ENCODE measurements around the gene TBXAS1. TPM values are rescaled to one million over a fixed set of nuclear protein-coding genes. Genes with fewer than 3 reads are reported as not detected.

Gene TBXAS1
- total RNA-seq, 4 donors from 2014 or later = 9.0 to 22.2 (median 14.6) TPM

DNA sequence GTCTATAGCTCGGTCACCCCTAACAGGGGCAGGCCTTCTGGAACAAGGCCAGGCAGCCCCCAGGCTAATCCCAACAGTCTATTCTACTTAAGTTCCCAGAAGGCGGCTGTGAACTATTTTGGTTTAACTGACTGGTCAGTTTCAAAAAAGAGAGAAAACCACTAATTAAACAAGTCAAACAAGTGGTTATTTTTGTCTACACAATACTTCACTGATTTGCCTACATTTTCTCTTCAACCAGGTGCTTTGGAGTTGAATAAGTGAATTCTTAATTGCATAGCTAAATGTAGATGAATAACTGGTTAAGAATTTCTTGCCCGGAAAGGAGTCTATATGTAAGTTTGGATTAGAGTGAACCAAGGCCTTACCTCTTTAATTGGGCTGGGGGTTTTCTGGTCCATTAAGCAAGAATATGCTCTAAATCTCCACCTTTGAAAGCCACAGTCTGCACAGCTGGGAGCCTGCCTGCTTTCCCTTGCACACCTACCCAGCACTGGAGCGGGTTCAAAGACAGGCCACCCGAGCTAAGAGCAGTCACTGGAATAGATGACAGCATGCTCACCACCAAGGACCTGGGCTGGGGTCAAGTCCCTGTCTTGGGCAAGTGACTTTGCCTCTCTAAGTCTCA, 70.4 kb downstream of the TBXAS1 start:
- H3K9me3 ChIP-seq = no peaks in the 10 kb centered on the region
- intact Hi-C loops (cut with DNase I; ENCODE audit: low total_unique reads) = no loop called here
- H3K4me1 ChIP-seq = no peaks in the 10 kb centered on the region
- no peaks in the 10 kb centered on the region for H3K36me3 ChIP-seq
- H3K27ac ChIP-seq = peak overlapping the region in 1 of 4 donors; percentile 24
- DNase-seq = no peak
- in situ Hi-C loops (cut with MboI; ENCODE audit: low pct_ligation_motif_present in 1 of 4, low pct_unique_long_range_greater_than_20kb in 1 of 4, low sequenced_read_pairs in 3 of 4) = no loop called here
- no peaks in the 10 kb centered on the region for H3K27me3 ChIP-seq
- H3K4me3 ChIP-seq = no peak overlapping the region
- no peak for TF ChIP-seq EP300 (IDR thresholded peaks at IDR 0.05; ENCODE audit: low read depth)
- no peak for TF ChIP-seq POLR2A (IDR thresholded peaks at IDR 0.05)
- TF ChIP-seq POLR2AphosphoS5 (IDR thresholded peaks at IDR 0.05) = no peak
- TF ChIP-seq, protein P1, sequence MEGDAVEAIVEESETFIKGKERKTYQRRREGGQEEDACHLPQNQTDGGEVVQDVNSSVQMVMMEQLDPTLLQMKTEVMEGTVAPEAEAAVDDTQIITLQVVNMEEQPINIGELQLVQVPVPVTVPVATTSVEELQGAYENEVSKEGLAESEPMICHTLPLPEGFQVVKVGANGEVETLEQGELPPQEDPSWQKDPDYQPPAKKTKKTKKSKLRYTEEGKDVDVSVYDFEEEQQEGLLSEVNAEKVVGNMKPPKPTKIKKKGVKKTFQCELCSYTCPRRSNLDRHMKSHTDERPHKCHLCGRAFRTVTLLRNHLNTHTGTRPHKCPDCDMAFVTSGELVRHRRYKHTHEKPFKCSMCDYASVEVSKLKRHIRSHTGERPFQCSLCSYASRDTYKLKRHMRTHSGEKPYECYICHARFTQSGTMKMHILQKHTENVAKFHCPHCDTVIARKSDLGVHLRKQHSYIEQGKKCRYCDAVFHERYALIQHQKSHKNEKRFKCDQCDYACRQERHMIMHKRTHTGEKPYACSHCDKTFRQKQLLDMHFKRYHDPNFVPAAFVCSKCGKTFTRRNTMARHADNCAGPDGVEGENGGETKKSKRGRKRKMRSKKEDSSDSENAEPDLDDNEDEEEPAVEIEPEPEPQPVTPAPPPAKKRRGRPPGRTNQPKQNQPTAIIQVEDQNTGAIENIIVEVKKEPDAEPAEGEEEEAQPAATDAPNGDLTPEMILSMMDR (IDR thresholded peaks at IDR 0.05) = no peak
- WGBS, 2 donors (ENCODE audit: low coverage in 1 of 2) = 88 to 93% methylated on average over 4 to 5 of the region's 5 CpGs

DNA sequence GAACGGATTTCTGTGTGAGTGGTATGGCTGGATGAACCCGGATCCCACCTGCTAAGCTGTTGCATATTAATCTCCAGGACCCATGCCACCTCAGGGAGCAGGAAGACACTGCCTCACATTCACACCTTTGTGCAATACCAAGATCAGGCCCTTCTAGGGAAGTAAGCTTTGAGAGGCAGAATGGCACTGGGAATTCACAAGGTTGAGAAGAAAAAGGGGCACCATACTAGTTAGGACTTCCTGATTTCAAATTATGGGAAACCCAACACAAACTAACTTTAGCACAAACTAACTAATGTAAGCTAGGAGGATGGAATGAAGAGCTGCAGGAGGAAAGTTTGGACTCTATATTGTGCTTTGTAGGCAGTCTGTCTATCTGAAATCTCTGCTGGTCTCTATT, 71.3 kb downstream of the TBXAS1 start:
- 90 to 100% methylated on average over 2 of the region's 2 CpGs for WGBS, 2 donors (ENCODE audit: low coverage in 1 of 2)
- H3K9me3 ChIP-seq = no peaks in the 10 kb centered on the region

DNA sequence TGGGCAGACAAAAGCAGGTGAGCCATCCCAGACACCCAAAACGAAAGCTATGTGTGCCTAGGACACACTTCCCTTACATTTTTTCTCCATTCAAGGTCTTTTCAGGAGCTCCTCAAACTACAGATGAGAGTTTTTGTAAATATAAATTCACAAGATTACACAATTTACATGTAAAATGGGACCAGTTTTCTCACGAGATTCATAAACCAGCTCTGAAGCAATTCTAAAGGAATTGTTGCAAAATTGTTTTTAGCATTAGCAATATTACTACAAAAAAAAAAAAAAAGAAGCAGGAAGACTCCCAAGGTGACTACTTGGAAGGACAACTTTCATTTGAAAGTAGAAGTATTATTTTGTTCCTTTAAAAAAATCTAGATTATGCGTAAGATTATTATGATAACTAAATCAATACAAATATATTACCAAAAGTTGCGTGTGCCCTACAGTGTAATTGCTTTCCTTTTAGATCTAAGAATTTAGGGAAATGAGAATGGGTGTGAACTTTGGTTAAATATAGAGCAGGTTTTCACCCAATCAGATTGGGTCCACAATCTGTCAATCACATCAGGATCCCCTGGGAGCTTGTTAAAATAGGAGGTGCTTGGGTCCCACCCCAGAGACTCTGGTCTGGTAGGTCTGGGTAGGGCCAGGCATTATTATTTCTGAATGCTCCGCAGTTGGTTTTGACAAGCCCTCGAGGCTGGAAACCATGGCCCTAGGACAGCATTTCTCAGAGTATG, 72.2 kb downstream of the TBXAS1 start:
- Histone ChIP-seq H3K4me3 (no peak overlapping the region), H3K36me3 (no peaks in the 10 kb centered on the region), H3K9me3 (peaks cover 0 to under 1% of the 10 kb centered on the region in 2 donors), H3K27me3 (no peaks in the 10 kb centered on the region), H3K27ac (no peak overlapping the region), H3K4me1 (no peaks in the 10 kb centered on the region)
- WGBS, 2 donors (ENCODE audit: low coverage in 1 of 2) = 83 to 84% methylated on average over 4 to 6 of the region's 6 CpGs
- in situ Hi-C loops (cut with MboI; ENCODE audit: low pct_ligation_motif_present in 1 of 4, low pct_unique_long_range_greater_than_20kb in 1 of 4, low sequenced_read_pairs in 3 of 4) (no loop called here), intact Hi-C loops (cut with DNase I; ENCODE audit: low total_unique reads) (no loop called here)
- TF ChIP-seq, protein P1 (IDR thresholded peaks at IDR 0.05) = no peak
- TF ChIP-seq POLR2A (IDR thresholded peaks at IDR 0.05) (no peak), POLR2AphosphoS5 (IDR thresholded peaks at IDR 0.05) (no peak), EP300 (IDR thresholded peaks at IDR 0.05; ENCODE audit: low read depth) (no peak)
- DNase-seq = no peak

More for the DNA sequence above, 71.3 kb downstream of the TBXAS1 start:
- no peaks in the 10 kb centered on the region for H3K27me3 ChIP-seq
- DNase-seq = no peak
- H3K36me3 ChIP-seq = no peaks in the 10 kb centered on the region
- no peaks in the 10 kb centered on the region for H3K4me1 ChIP-seq
- in situ Hi-C loops (cut with MboI; ENCODE audit: low pct_ligation_motif_present in 1 of 4, low pct_unique_long_range_greater_than_20kb in 1 of 4, low sequenced_read_pairs in 3 of 4) (no loop called here), intact Hi-C loops (cut with DNase I; ENCODE audit: low total_unique reads) (no loop called here)
- no peak for TF ChIP-seq POLR2A (IDR thresholded peaks at IDR 0.05)
- TF ChIP-seq EP300 (IDR thresholded peaks at IDR 0.05; ENCODE audit: low read depth) = no peak
- no peak for TF ChIP-seq POLR2AphosphoS5 (IDR thresholded peaks at IDR 0.05)
- TF ChIP-seq, protein P1 (IDR thresholded peaks at IDR 0.05) = no peak
- H3K4me3 ChIP-seq = no peak overlapping the region
- no peak overlapping the region for H3K27ac ChIP-seq

DNA sequence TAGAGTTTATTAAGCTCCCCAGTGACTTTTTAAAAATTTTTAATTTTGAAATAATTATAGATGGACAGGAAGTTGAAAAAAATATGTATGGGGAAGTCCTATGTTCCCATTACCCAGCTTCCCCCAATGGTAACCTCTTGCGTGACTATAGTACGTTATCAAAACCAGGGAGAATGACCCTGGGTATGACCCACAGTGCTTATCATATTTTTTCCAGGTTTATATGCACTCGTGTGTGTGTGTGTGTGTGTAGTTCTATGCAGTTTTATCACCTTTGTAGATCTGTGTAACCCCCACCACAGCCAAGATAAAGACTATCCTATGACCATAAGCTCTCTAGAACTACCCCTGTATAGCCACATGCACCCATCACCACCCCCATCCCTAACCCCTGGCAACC, 72.8 kb downstream of the TBXAS1 start:
- DNase-seq = no peak
- Histone ChIP-seq H3K4me1 (no peaks in the 10 kb centered on the region), H3K9me3 (peaks cover 0 to 7% of the 10 kb centered on the region in 2 donors), H3K27ac (no peak overlapping the region), H3K36me3 (no peaks in the 10 kb centered on the region), H3K27me3 (no peaks in the 10 kb centered on the region), H3K4me3 (no peak overlapping the region)
- TF ChIP-seq, protein P1 (IDR thresholded peaks at IDR 0.05) = no peak
- TF ChIP-seq POLR2AphosphoS5 (IDR thresholded peaks at IDR 0.05) (no peak), POLR2A (IDR thresholded peaks at IDR 0.05) (no peak), EP300 (IDR thresholded peaks at IDR 0.05; ENCODE audit: low read depth) (no peak)
- in situ Hi-C loops (cut with MboI; ENCODE audit: low pct_ligation_motif_present in 1 of 4, low pct_unique_long_range_greater_than_20kb in 1 of 4, low sequenced_read_pairs in 3 of 4) (no loop called here), intact Hi-C loops (cut with DNase I; ENCODE audit: low total_unique reads) (no loop called here)
- 88 to 89% methylated on average over 3 of the region's 3 CpGs for WGBS, 2 donors (ENCODE audit: low coverage in 1 of 2)

Data from transverse colon (tissue), 4 donors.